HepG2 (cell line): ENCODE data around the gene AGFG1. TPM values are rescaled to one million over a fixed set of nuclear protein-coding genes. Genes with fewer than 3 reads are reported as not detected.

Experiments
- ESRRA ChIP-seq: sonication (generic); formaldehyde crosslinking; IDR thresholded peaks from 2 replicates; pipeline ENCODE4 v1.5.1; 2020; ENCODE audit warnings: mild to moderate bottlenecking, low read depth, missing genetic modification reagents
- FOXO1 ChIP-seq: sonication (generic); formaldehyde crosslinking; IDR thresholded peaks from 2 replicates; pipeline ENCODE4 v1.4.0; 2020; ENCODE audit warnings: missing genetic modification reagents
- MYNN ChIP-seq: sonication (generic); formaldehyde crosslinking; IDR thresholded peaks from 2 replicates; pipeline ENCODE4 v1.4.0; 2020; ENCODE audit warnings: mild to moderate bottlenecking, low read depth, missing genetic modification reagents
- NFATC3 ChIP-seq: sonication (generic); formaldehyde crosslinking; IDR thresholded peaks from 2 replicates; pipeline ENCODE4 v1.5.1; 2020; ENCODE audit warnings: mild to moderate bottlenecking, missing genetic modification reagents
- SNAI1 ChIP-seq: sonication (generic); formaldehyde crosslinking; IDR thresholded peaks from 2 replicates; pipeline ENCODE4 v1.5.0; 2020; ENCODE audit warnings: mild to moderate bottlenecking, missing genetic modification reagents, borderline replicate concordance
- SOX5 ChIP-seq: IDR thresholded peaks from 2 replicates; pipeline ENCODE4 v1.6.1; 2016; ENCODE audit warnings: borderline replicate concordance
- TEAD3 ChIP-seq: optimal IDR thresholded peaks from 2 replicates; pipeline ENCODE3; 2016; ENCODE audit warnings: borderline replicate concordance
- ZNF143 ChIP-seq: sonication (generic); formaldehyde crosslinking; IDR thresholded peaks from 2 replicates; pipeline ENCODE4 v1.4.0; 2020; ENCODE audit warnings: missing genetic modification reagents
- ZNF44 ChIP-seq: sonication (generic); formaldehyde crosslinking; IDR thresholded peaks from 2 replicates; pipeline ENCODE4 v1.5.1; 2020; ENCODE audit warnings: mild to moderate bottlenecking, missing genetic modification reagents
- ZNF780A ChIP-seq: sonication (generic); formaldehyde crosslinking; IDR thresholded peaks from 2 replicates; pipeline ENCODE4 v1.8.0; 2022; ENCODE audit warnings: mild to moderate bottlenecking, missing genetic modification reagents, moderate library complexity
- ZSCAN9 ChIP-seq: IDR thresholded peaks from 2 replicates; pipeline ENCODE4 v1.6.1; 2016; ENCODE audit warnings: borderline replicate concordance
- polyA plus RNA-seq, 8 experiments: library from polyadenylated mRNA; depleted of rRNA in 3 of 8; stranded (reverse) in 7 of 8; unstranded in 1 of 8; fragments of >200 nt; fragmentation: Illumina TruSeq in 4 of 8; extraction: Trizol in 4 of 8; gene quantifications; 2 replicates each; pipeline versions ENCODE4 v1.2.1 to v1.2.3, GENCODE V29; 2011 to 2016; ENCODE audit warnings: low read depth in 4 of 8, missing spikeins in 1 of 8, mixed read lengths in 1 of 8; ENCODE audit not compliant: insufficient read depth in 1 of 8
- total RNA-seq, 5 experiments: library from RNA; depleted of rRNA; stranded (reverse); fragments of >200 nt; fragmentation: Illumina TruSeq; extraction: Trizol; gene quantifications; 2 replicates each; pipeline ENCODE4 v1.2.3, GENCODE V29; 2016; ENCODE audit warnings: low read depth in 1 of 5
- TF ChIP-seq, protein P1 (sequence below): IDR thresholded peaks from 2 replicates; pipeline ENCODE4 v1.6.1; 2016; ENCODE audit warnings: low read depth, control low read depth
- TF ChIP-seq, protein P2 (sequence below): sonication (generic); formaldehyde crosslinking; IDR thresholded peaks from 2 replicates; pipeline ENCODE4; 2020; ENCODE audit warnings: missing genetic modification reagents, mild to moderate bottlenecking, borderline replicate concordance
- TF ChIP-seq, protein P3 (sequence below): sonication (generic); formaldehyde crosslinking; conservative IDR thresholded peaks from 2 replicates; pipeline ENCODE4 v1.8.0; 2022; ENCODE audit warnings: mild to moderate bottlenecking, moderate library complexity, missing genetic modification reagents

Gene AGFG1
- total and polyA plus RNA-seq, 2 of the 13 experiments (the other 11 are each of a cell fraction or from before 2014, with no cell fraction given): 145 to 168 TPM

DNA sequence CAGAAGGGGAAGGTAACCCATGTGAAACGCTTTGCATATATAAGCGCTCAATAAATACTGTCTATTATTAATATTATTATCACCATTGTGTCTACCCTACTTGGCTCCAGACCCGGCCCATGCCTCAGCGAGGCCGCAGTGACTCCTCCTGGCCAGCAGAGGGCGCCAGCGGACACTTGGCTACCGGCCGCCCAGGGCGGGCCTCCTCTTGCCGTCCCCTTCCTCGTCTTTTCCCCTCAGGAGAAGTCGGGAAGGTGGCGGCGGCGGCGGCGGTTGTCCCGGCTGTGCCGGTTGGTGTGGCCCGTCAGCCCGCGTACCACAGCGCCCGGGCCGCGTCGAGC, at the start of gene AGFG1 (continued):
- TF ChIP-seq, protein P1, sequence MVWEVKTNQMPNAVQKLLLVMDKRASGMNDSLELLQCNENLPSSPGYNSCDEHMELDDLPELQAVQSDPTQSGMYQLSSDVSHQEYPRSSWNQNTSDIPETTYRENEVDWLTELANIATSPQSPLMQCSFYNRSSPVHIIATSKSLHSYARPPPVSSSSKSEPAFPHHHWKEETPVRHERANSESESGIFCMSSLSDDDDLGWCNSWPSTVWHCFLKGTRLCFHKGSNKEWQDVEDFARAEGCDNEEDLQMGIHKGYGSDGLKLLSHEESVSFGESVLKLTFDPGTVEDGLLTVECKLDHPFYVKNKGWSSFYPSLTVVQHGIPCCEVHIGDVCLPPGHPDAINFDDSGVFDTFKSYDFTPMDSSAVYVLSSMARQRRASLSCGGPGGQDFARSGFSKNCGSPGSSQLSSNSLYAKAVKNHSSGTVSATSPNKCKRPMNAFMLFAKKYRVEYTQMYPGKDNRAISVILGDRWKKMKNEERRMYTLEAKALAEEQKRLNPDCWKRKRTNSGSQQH: peak; percentile 59; the same call in 1 of the 2 replicates
- TF ChIP-seq ZSCAN9 (CRISPR knock-in tag) (peak; percentile 68; the same call in 1 of the 2 replicates), ZNF780A (CRISPR knock-in tag) (no peak), ESRRA (0 out of 2 replicates have a peak, but pooled peaks have one; percentile 35), TEAD3 (peak; percentile 55), NFATC3 (CRISPR knock-in tag) (no peak), ZNF44 (0 out of 2 replicates have a peak, but pooled peaks have one; percentile 53), SNAI1 (CRISPR knock-in tag) (no peak), SOX5 (CRISPR knock-in tag) (peak; percentile 48; the same call in 1 of the 2 replicates), ZNF143 (peak; percentile 73), FOXO1 (CRISPR knock-in tag) (peak; percentile 52; the same call in 1 of the 2 replicates), MYNN (CRISPR knock-in tag) (no peak)
- TF ChIP-seq, protein P2, sequence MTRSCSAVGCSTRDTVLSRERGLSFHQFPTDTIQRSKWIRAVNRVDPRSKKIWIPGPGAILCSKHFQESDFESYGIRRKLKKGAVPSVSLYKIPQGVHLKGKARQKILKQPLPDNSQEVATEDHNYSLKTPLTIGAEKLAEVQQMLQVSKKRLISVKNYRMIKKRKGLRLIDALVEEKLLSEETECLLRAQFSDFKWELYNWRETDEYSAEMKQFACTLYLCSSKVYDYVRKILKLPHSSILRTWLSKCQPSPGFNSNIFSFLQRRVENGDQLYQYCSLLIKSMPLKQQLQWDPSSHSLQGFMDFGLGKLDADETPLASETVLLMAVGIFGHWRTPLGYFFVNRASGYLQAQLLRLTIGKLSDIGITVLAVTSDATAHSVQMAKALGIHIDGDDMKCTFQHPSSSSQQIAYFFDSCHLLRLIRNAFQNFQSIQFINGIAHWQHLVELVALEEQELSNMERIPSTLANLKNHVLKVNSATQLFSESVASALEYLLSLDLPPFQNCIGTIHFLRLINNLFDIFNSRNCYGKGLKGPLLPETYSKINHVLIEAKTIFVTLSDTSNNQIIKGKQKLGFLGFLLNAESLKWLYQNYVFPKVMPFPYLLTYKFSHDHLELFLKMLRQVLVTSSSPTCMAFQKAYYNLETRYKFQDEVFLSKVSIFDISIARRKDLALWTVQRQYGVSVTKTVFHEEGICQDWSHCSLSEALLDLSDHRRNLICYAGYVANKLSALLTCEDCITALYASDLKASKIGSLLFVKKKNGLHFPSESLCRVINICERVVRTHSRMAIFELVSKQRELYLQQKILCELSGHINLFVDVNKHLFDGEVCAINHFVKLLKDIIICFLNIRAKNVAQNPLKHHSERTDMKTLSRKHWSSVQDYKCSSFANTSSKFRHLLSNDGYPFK: peak; percentile 69; the same call in 1 of the 2 replicates
- TF ChIP-seq, protein P3, sequence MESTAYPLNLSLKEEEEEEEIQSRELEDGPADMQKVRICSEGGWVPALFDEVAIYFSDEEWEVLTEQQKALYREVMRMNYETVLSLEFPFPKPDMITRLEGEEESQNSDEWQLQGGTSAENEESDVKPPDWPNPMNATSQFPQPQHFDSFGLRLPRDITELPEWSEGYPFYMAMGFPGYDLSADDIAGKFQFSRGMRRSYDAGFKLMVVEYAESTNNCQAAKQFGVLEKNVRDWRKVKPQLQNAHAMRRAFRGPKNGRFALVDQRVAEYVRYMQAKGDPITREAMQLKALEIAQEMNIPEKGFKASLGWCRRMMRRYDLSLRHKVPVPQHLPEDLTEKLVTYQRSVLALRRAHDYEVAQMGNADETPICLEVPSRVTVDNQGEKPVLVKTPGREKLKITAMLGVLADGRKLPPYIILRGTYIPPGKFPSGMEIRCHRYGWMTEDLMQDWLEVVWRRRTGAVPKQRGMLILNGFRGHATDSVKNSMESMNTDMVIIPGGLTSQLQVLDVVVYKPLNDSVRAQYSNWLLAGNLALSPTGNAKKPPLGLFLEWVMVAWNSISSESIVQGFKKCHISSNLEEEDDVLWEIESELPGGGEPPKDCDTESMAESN (CRISPR knock-in tag): peak; percentile 81; the same call in 1 of the 2 replicates
- TF ChIP-seq, all 625 proteins: peak for 230
